MM.1S (cell line): ENCODE data around the gene CSH2.

Experiments used
- DNase-seq: peaks from one replicate; pipeline ENCODE4 v3.0.0-alpha.2; 2015
- H2AFZ ChIP-seq: fragments of 300-600 bp; sonication (generic); 2 replicates; pipeline ENCODE4 v1.6.0; 2016; ENCODE audit warnings: antibody characterized with exemption, low read length
- H3F3A ChIP-seq: fragments of 300-600 bp; sonication (generic); 2 replicates; pipeline ENCODE4 v1.6.1; 2016; ENCODE audit warnings: mild to moderate bottlenecking, antibody characterized with exemption, low read length, moderate library complexity, mixed read lengths; ENCODE audit not compliant: insufficient read depth
- H3K27ac ChIP-seq: fragments of 300-600 bp; sonication (generic); 2 replicates; pipeline ENCODE4 v1.5.1; 2016; ENCODE audit warnings: mild to moderate bottlenecking, low read length
- H3K27me3 ChIP-seq: fragments of 300-600 bp; sonication (generic); replicated peaks from 2 replicates; pipeline ENCODE4 v1.6.0; 2016; ENCODE audit warnings: low read length; ENCODE audit not compliant: insufficient read depth
- H3K36me3 ChIP-seq: fragments of 300-600 bp; sonication (generic); replicated peaks from 2 replicates; pipeline ENCODE4 v1.6.1; 2016; ENCODE audit warnings: mild to moderate bottlenecking, low read length, mixed read lengths; ENCODE audit not compliant: insufficient read depth
- H3K4me1 ChIP-seq: fragments of 300-600 bp; sonication (generic); 2 replicates; pipeline ENCODE4 v1.6.1; 2016; ENCODE audit warnings: low read length, mixed read lengths
- H3K4me2 ChIP-seq: fragments of 300-600 bp; sonication (generic); 2 replicates; pipeline ENCODE4 v1.6.0; 2016; ENCODE audit warnings: low read depth, low read length
- H3K4me3 ChIP-seq: fragments of 300-600 bp; sonication (generic); 2 replicates; pipeline ENCODE4 v1.5.1; 2016; ENCODE audit warnings: low read length, mixed read lengths
- H3K79me2 ChIP-seq: fragments of 300-600 bp; sonication (generic); 2 replicates; pipeline ENCODE4 v1.6.1; 2016; ENCODE audit warnings: mixed run types, low read length, mixed read lengths
- H3K9ac ChIP-seq: fragments of 300-600 bp; sonication (generic); 2 replicates; pipeline ENCODE4 v1.6.1; 2016; ENCODE audit warnings: low read length, mixed read lengths
- H3K9me2 ChIP-seq: fragments of 300-600 bp; sonication (generic); replicated peaks from 2 replicates; pipeline ENCODE4 v1.6.1; 2016; ENCODE audit warnings: mild to moderate bottlenecking, low read length, mixed read lengths; ENCODE audit not compliant: insufficient read depth
- H3K9me3 ChIP-seq: fragments of 300-600 bp; sonication (generic); replicated peaks from 2 replicates; pipeline ENCODE4 v1.6.1; 2016; ENCODE audit warnings: mild to moderate bottlenecking, low read length, mixed read lengths; ENCODE audit not compliant: insufficient read depth
- H4K20me1 ChIP-seq: fragments of 300-600 bp; sonication (generic); 2 replicates; pipeline ENCODE4 v1.6.1; 2016; ENCODE audit warnings: mild to moderate bottlenecking, low read length, moderate library complexity, mixed read lengths; ENCODE audit not compliant: insufficient read depth
- EZH2 ChIP-seq: fragments of 300-600 bp; sonication (generic); optimal IDR thresholded peaks from 2 replicates; pipeline ENCODE3; 2017; ENCODE audit warnings: low read depth, mild to moderate bottlenecking, antibody characterized with exemption, low read length, mixed read lengths
- EZH2phosphoT487 ChIP-seq: fragments of 300-600 bp; sonication (generic); IDR thresholded peaks from 2 replicates; pipeline ENCODE4 v1.6.1; 2018; ENCODE audit warnings: antibody characterized with exemption, low read length
- TF ChIP-seq, protein P1 (sequence below): fragments of 300-600 bp; sonication (generic); IDR thresholded peaks from 2 replicates; pipeline ENCODE4 v1.5.1; 2016; ENCODE audit warnings: antibody characterized with exemption, low read length, mixed read lengths

The CSH2 gene

DNA sequence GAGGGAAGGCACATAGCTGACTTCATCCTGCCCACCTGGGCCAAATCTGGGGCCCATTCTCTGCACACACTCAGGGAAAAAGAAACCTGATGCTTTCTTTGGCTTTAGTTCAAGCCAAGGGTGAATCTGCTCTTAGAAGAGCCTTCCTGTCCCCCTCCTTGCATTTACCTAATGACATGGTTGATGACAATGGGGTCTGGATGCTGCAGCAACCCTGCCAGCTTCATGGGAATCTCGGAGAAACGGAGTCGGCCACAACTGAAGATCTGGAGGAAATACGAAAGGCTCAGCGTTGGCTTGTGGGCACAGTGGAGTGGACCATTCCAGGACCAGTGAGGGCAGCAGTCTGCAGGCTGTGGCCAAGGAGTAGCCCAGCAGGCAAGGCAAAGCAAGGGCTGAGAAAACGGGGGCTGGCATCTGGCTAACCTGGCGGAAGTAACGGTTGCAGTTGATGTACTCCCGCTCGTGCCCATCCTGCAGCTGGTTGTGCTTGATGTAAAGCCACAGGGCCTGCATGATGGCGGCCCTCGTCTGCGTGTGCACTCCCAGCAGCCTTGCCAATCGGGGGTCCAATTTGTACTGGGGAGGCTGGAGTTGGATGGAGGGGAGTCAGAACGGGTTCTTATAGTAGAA is 39.6 kb downstream of the CSH2 start:
- H3K4me1 ChIP-seq: peaks cover 8% of the 10 kb centered on the region
- no peaks in the 10 kb centered on the region for H3K9me3 ChIP-seq
- no peak for DNase-seq
- H3K9me2 ChIP-seq: no peaks in the 10 kb centered on the region
- no peak overlapping the region for H2AFZ ChIP-seq
- no peaks in the 10 kb centered on the region for H4K20me1 ChIP-seq
- H3K27ac ChIP-seq: no peak overlapping the region
- no peak overlapping the region for H3K9ac ChIP-seq
- no peak overlapping the region for H3K4me3 ChIP-seq
- TF ChIP-seq EZH2phosphoT487 (no peak), EZH2 (no peak)
- TF ChIP-seq, protein P1, sequence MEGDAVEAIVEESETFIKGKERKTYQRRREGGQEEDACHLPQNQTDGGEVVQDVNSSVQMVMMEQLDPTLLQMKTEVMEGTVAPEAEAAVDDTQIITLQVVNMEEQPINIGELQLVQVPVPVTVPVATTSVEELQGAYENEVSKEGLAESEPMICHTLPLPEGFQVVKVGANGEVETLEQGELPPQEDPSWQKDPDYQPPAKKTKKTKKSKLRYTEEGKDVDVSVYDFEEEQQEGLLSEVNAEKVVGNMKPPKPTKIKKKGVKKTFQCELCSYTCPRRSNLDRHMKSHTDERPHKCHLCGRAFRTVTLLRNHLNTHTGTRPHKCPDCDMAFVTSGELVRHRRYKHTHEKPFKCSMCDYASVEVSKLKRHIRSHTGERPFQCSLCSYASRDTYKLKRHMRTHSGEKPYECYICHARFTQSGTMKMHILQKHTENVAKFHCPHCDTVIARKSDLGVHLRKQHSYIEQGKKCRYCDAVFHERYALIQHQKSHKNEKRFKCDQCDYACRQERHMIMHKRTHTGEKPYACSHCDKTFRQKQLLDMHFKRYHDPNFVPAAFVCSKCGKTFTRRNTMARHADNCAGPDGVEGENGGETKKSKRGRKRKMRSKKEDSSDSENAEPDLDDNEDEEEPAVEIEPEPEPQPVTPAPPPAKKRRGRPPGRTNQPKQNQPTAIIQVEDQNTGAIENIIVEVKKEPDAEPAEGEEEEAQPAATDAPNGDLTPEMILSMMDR: no peak
- H3K79me2 ChIP-seq: peaks cover 64% of the 10 kb centered on the region
- no peaks in the 10 kb centered on the region for H3K27me3 ChIP-seq
- no peak overlapping the region for H3K4me2 ChIP-seq
- H3K36me3 ChIP-seq: peaks cover 7% of the 10 kb centered on the region; the same call in 1 of the 2 replicates
- H3F3A ChIP-seq: peaks cover 11% of the 10 kb centered on the region; the same call in 1 of the 2 replicates

DNA sequence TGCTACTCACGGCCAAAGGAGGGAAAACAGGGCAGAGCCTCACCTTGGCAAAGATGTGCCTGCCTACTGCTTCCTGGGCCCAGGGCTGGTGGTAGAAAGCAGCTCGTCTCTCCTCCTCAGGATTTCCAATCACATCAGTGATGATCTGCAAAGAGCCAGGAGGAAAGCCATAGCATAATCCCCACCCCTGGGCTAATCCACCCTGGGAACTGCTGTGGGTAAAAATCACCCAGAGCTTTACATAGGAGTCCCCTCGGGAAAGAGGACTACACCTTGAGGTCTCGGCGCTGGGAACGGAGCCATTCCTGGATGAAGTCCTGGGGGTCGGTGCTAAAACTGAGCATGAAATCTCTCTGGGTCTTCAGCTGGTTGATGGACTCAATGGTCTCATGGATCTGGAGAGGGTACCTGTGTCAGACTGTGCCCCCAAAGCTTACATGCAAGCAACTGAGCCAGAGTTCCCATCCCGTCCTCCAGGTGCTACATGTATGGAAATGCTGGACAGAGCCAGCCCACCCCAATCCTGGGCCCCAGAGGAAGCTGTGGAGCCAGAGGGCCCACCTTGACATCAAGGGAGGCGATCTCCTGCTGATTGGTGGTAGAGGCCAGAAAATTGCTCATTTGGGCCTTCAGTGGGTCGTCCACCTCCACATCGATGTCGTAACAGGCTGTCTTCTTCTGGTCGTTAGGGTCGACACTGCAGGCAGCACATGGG is 40.3 kb downstream of the CSH2 start:
- no peak overlapping the region for H3K27ac ChIP-seq
- TF ChIP-seq EZH2: no peak
- TF ChIP-seq, protein P1: no peak
- TF ChIP-seq EZH2phosphoT487: no peak
- peaks cover 11% of the 10 kb centered on the region; the same call in 1 of the 2 replicates for H3F3A ChIP-seq
- H3K79me2 ChIP-seq: peaks cover 64% of the 10 kb centered on the region
- no peaks in the 10 kb centered on the region for H3K9me2 ChIP-seq
- H3K27me3 ChIP-seq: no peaks in the 10 kb centered on the region
- no peak overlapping the region for H2AFZ ChIP-seq
- no peak overlapping the region for H3K4me2 ChIP-seq
- H3K9me3 ChIP-seq: no peaks in the 10 kb centered on the region
- DNase-seq: no peak
- H3K36me3 ChIP-seq: peaks cover 7% of the 10 kb centered on the region; the same call in 1 of the 2 replicates
- no peak overlapping the region for H3K9ac ChIP-seq
- H4K20me1 ChIP-seq: no peaks in the 10 kb centered on the region
- H3K4me1 ChIP-seq: peaks cover 12% of the 10 kb centered on the region
- H3K4me3 ChIP-seq: no peak overlapping the region

DNA sequence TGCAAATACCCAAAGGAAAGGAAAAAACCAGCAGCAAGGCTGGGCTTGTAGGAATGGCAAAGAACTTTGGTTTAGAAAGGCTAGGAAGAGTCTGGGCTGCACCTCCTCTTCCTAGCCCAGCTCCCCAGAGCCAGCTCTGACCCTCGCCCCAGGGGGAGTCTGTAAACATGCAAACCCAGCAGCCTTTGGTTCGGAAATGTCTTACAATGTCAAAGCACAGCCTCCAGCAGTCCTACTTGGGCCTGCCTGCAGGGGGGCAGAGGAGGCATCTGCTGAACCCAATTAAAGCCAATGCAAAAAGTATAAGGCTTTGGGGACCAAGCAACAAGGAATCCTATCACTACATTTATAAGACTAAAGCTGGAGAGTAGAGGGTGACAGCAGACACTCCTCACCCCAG is 41.0 kb downstream of the CSH2 start:
- Histone ChIP-seq H3K27me3 (no peaks in the 10 kb centered on the region), H3K4me2 (no peak overlapping the region), H3K9ac (no peak overlapping the region), H3K27ac (no peak overlapping the region), H3K4me3 (no peak overlapping the region), H2AFZ (no peak overlapping the region), H3F3A (peaks cover 11% of the 10 kb centered on the region; the same call in 1 of the 2 replicates), H3K36me3 (peaks cover 7% of the 10 kb centered on the region; the same call in 1 of the 2 replicates), H4K20me1 (no peaks in the 10 kb centered on the region), H3K79me2 (peaks cover 64% of the 10 kb centered on the region), H3K9me3 (no peaks in the 10 kb centered on the region), H3K9me2 (no peaks in the 10 kb centered on the region), H3K4me1 (peaks cover 12% of the 10 kb centered on the region)
- DNase-seq: no peak
- TF ChIP-seq, protein P1: no peak
- TF ChIP-seq EZH2: no peak
- no peak for TF ChIP-seq EZH2phosphoT487
